ENCODE data around the gene CACNA2D3. TPM values are rescaled to one million over a fixed set of nuclear protein-coding genes. Genes with fewer than 3 reads are reported as not detected.

CACNA2D3 gene
- total and polyA plus RNA-seq, 4 donors = 0.06 to 0.37 (median 0.08) TPM; not detected in 1

DNA sequence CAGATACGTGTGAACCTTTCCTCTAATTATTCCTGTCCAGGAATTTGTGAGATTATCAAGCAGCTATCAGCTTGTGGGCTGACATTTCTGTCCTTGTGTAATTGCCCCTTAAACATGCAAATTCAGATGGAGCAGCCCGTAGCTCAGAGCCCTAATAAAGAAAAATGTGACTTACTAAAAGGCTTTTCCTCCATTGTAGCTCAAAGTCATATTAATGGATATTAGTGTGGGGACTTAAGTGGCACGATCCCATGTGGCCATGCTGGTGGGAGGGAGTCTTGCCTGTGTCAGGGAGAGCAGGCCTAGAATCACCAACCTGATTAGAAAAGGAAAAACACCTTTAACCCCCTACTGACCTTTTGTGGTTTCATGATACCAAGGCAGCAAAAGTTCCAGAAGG lies 406.3 kb downstream of the CACNA2D3 start:
- Histone ChIP-seq H3K4me1 (ENCODE audit: control insufficient read depth in 4 of 4, insufficient read depth in 4 of 4, low read length in 3 of 4) (no peaks in the 10 kb centered on the region), H3K27me3 (ENCODE audit: control insufficient read depth in 4 of 4, insufficient read depth in 4 of 4, low read length in 3 of 4) (peaks cover 0 to 2% (median 0%) of the 10 kb centered on the region in 4 donors), H3K4me3 (ENCODE audit: low read depth in 1 of 3, low read length in 3 of 3) (no peak overlapping the region), H3K9ac (ENCODE audit: low read depth in 1 of 2, low read length in 2 of 2) (no peak overlapping the region), H3K36me3 (ENCODE audit: control insufficient read depth in 4 of 4, insufficient read depth in 3 of 4, low read depth in 1 of 4, low read length in 3 of 4) (peaks cover 0 to 2% (median 0%) of the 10 kb centered on the region in 4 donors), H3K27ac (ENCODE audit: low read depth in 1 of 2, low read length in 2 of 2) (no peak overlapping the region), H3K9me3 (ENCODE audit: control insufficient read depth in 4 of 4, low read length in 3 of 4) (peaks cover 0 to 8% (median 2%) of the 10 kb centered on the region in 4 donors)
- TF ChIP-seq FOXA1 (IDR thresholded peaks at IDR 0.05) (no peak), TAF1 (conservative IDR thresholded peaks at IDR 0.05) (no peak), RAD21 (IDR thresholded peaks at IDR 0.05) (no peak), HNF4G (IDR thresholded peaks at IDR 0.05) (no peak), FOXA2 (IDR thresholded peaks at IDR 0.05) (no peak), SP1 (IDR thresholded peaks at IDR 0.05) (no peak), HNF4A (conservative IDR thresholded peaks at IDR 0.05) (no peak), JUND (IDR thresholded peaks at IDR 0.05) (no peak), YY1 (IDR thresholded peaks at IDR 0.05) (no peak), NR2F2 (IDR thresholded peaks at IDR 0.05) (no peak), EGR1 (IDR thresholded peaks at IDR 0.05; ENCODE audit: low read depth in 2 of 2) (no peak), GABPA (IDR thresholded peaks at IDR 0.05 in 1 of 2, conservative IDR thresholded peaks at IDR 0.05 in 1 of 2) (no peak)
- TF ChIP-seq, protein P1, sequence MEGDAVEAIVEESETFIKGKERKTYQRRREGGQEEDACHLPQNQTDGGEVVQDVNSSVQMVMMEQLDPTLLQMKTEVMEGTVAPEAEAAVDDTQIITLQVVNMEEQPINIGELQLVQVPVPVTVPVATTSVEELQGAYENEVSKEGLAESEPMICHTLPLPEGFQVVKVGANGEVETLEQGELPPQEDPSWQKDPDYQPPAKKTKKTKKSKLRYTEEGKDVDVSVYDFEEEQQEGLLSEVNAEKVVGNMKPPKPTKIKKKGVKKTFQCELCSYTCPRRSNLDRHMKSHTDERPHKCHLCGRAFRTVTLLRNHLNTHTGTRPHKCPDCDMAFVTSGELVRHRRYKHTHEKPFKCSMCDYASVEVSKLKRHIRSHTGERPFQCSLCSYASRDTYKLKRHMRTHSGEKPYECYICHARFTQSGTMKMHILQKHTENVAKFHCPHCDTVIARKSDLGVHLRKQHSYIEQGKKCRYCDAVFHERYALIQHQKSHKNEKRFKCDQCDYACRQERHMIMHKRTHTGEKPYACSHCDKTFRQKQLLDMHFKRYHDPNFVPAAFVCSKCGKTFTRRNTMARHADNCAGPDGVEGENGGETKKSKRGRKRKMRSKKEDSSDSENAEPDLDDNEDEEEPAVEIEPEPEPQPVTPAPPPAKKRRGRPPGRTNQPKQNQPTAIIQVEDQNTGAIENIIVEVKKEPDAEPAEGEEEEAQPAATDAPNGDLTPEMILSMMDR (IDR thresholded peaks at IDR 0.05; ENCODE audit: low read depth, low read length, missing input control) = no peak
- TF ChIP-seq, protein P2, sequence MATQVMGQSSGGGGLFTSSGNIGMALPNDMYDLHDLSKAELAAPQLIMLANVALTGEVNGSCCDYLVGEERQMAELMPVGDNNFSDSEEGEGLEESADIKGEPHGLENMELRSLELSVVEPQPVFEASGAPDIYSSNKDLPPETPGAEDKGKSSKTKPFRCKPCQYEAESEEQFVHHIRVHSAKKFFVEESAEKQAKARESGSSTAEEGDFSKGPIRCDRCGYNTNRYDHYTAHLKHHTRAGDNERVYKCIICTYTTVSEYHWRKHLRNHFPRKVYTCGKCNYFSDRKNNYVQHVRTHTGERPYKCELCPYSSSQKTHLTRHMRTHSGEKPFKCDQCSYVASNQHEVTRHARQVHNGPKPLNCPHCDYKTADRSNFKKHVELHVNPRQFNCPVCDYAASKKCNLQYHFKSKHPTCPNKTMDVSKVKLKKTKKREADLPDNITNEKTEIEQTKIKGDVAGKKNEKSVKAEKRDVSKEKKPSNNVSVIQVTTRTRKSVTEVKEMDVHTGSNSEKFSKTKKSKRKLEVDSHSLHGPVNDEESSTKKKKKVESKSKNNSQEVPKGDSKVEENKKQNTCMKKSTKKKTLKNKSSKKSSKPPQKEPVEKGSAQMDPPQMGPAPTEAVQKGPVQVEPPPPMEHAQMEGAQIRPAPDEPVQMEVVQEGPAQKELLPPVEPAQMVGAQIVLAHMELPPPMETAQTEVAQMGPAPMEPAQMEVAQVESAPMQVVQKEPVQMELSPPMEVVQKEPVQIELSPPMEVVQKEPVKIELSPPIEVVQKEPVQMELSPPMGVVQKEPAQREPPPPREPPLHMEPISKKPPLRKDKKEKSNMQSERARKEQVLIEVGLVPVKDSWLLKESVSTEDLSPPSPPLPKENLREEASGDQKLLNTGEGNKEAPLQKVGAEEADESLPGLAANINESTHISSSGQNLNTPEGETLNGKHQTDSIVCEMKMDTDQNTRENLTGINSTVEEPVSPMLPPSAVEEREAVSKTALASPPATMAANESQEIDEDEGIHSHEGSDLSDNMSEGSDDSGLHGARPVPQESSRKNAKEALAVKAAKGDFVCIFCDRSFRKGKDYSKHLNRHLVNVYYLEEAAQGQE (IDR thresholded peaks at IDR 0.05) = no peak
- TF ChIP-seq, protein P3, sequence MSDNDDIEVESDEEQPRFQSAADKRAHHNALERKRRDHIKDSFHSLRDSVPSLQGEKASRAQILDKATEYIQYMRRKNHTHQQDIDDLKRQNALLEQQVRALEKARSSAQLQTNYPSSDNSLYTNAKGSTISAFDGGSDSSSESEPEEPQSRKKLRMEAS (IDR thresholded peaks at IDR 0.05) = no peak
- TF ChIP-seq, protein P4, sequence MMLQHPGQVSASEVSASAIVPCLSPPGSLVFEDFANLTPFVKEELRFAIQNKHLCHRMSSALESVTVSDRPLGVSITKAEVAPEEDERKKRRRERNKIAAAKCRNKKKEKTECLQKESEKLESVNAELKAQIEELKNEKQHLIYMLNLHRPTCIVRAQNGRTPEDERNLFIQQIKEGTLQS (IDR thresholded peaks at IDR 0.05) = no peak
- DNase-seq (ENCODE audit: low spot score) = no peak
- 58% methylated on average over 3 of the region's 3 CpGs for WGBS

DNA sequence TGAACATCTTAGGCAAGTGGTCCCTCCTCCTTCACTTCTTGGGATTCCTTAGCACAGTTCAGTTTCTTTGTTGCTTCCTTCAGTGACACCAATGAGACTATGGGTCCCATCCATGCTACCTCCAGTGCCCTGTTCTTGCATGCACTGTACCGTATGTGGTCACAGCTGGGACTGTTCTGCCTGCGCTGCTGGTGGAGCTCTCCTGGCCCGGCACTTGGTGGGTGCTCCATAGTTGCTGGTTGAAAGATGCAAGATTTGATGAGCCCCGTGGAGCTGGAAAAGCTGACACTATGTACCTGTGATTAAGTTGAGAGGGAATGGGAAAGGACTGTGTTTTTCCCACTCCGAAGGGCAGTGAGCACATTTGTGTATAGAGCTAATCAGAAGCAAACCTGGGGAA lies 407.7 kb downstream of the CACNA2D3 start:
- H3K4me1 ChIP-seq (ENCODE audit: control insufficient read depth in 4 of 4, insufficient read depth in 4 of 4, low read length in 3 of 4) = no peaks in the 10 kb centered on the region
- H3K9ac ChIP-seq (ENCODE audit: low read depth in 1 of 2, low read length in 2 of 2) = no peak overlapping the region
- DNase-seq (ENCODE audit: low spot score) = no peak
- WGBS = 87% methylated on average over 5 of the region's 5 CpGs
- H3K36me3 ChIP-seq (ENCODE audit: control insufficient read depth in 4 of 4, insufficient read depth in 3 of 4, low read depth in 1 of 4, low read length in 3 of 4) = peaks cover 0 to 2% (median 0%) of the 10 kb centered on the region in 4 donors
- no peak overlapping the region for H3K27ac ChIP-seq (ENCODE audit: low read depth in 1 of 2, low read length in 2 of 2)
- H3K4me3 ChIP-seq (ENCODE audit: low read depth in 1 of 3, low read length in 3 of 3) = no peak overlapping the region
- peaks cover 0 to 2% (median 0%) of the 10 kb centered on the region in 4 donors for H3K27me3 ChIP-seq (ENCODE audit: control insufficient read depth in 4 of 4, insufficient read depth in 4 of 4, low read length in 3 of 4)
- peaks cover 0 to 3% (median 2%) of the 10 kb centered on the region in 4 donors for H3K9me3 ChIP-seq (ENCODE audit: control insufficient read depth in 4 of 4, low read length in 3 of 4)
- TF ChIP-seq JUND (IDR thresholded peaks at IDR 0.05) = no peak
- no peak for TF ChIP-seq TAF1 (conservative IDR thresholded peaks at IDR 0.05)
- no peak for TF ChIP-seq RAD21 (IDR thresholded peaks at IDR 0.05)
- TF ChIP-seq, protein P1 (IDR thresholded peaks at IDR 0.05; ENCODE audit: low read depth, low read length, missing input control) = no peak
- no peak for TF ChIP-seq RXRA (IDR thresholded peaks at IDR 0.05)
- TF ChIP-seq HNF4G (IDR thresholded peaks at IDR 0.05) = no peak
- TF ChIP-seq, protein P3 (IDR thresholded peaks at IDR 0.05) = no peak
- TF ChIP-seq EGR1 (IDR thresholded peaks at IDR 0.05; ENCODE audit: low read depth in 2 of 2) = no peak
- TF ChIP-seq HNF4A (conservative IDR thresholded peaks at IDR 0.05) = no peak
- no peak for TF ChIP-seq SP1 (IDR thresholded peaks at IDR 0.05)
- TF ChIP-seq FOXA1 (IDR thresholded peaks at IDR 0.05) = no peak
